GM18870 (cell line): ENCODE data around the gene RABAC1.

Experiments
- ATAC-seq: cut with Tn5 transposase; IDR thresholded peaks from one replicate; pipeline ENCODE4 v1.9.1; 2021; ENCODE audit warnings: moderate library complexity; ENCODE audit not compliant: unreplicated experiment

The RABAC1 gene

GRCh38 chr19:41990028-41990427 is 30.9 kb upstream of the RABAC1 start:
- ATAC-seq, result no peak

GRCh38 chr19:41988947-41989346 is 29.8 kb upstream of the RABAC1 start:
- ATAC-seq, result no peak

- ATAC-seq, result no peak
Observed at GRCh38 chr19:41987141-41987860, 28.2 kb upstream of the RABAC1 start.

- no peak for ATAC-seq
Observed at GRCh38 chr19:41984961-41985360, 25.8 kb upstream of the RABAC1 start.

- no peak for ATAC-seq
Observed at GRCh38 chr19:41981724-41982123, 22.6 kb upstream of the RABAC1 start.

GRCh38 chr19:41978470-41978869 is 19.3 kb upstream of the RABAC1 start:
- ATAC-seq, result no peak

- no peak for ATAC-seq
Observed at GRCh38 chr19:41977916-41978315, 18.8 kb upstream of the RABAC1 start.

GRCh38 chr19:41974652-41975051 is 15.5 kb upstream of the RABAC1 start:
- ATAC-seq, result no peak

GRCh38 chr19:41971363-41971762 is 12.2 kb upstream of the RABAC1 start:
- no peak for ATAC-seq

- ATAC-seq, result no peak
Observed at GRCh38 chr19:41969772-41970458, 10.8 kb upstream of the RABAC1 start.

- ATAC-seq, result no peak
Observed at GRCh38 chr19:41968751-41969595, 9.9 kb upstream of the RABAC1 start.

- no peak for ATAC-seq
Observed at GRCh38 chr19:41967054-41967783, 8.1 kb upstream of the RABAC1 start.

GRCh38 chr19:41965106-41965505 is 6.0 kb upstream of the RABAC1 start:
- no peak for ATAC-seq

GRCh38 chr19:41960973-41961372 is 1.9 kb upstream of the RABAC1 start:
- ATAC-seq, result no peak

GRCh38 chr19:41958367-41959055 is 610 bp downstream of the RABAC1 start:
- no peak for ATAC-seq

GRCh38 chr19:41957838-41958366 is 1.2 kb downstream of the RABAC1 start:
- no peak for ATAC-seq

GRCh38 chr19:41957161-41957837 is 1.8 kb downstream of the RABAC1 start:
- ATAC-seq, result no peak

GRCh38 chr19:41956621-41957020 is 2.5 kb downstream of the RABAC1 start:
- ATAC-seq, result no peak

GRCh38 chr19:41955521-41955920 is 3.6 kb downstream of the RABAC1 start:
- ATAC-seq, result no peak
